Upper lobe of right lung (tissue), 1 donor: ENCODE data around the gene ATP6V1G2. TPM values are rescaled to one million over a fixed set of nuclear protein-coding genes. Genes with fewer than 3 reads are reported as not detected.
"Not testable (repeated sequence)": the region's sequence is repeated elsewhere in the genome, so short reads cannot be mapped to it uniquely, and the experiment has no call there.

Source experiments
- ATAC-seq: fragments of 200-7000 bp; cut with Tn5 transposase; one replicate; pipeline ENCODE4 v1.9.1; 2020; ENCODE audit warnings: mild to moderate bottlenecking, moderate library complexity
- DNase-seq: peaks from one replicate; pipeline ENCODE4 v3.0.0-alpha.2; 2020
- H3K27ac ChIP-seq: fragments of 200-600 bp; one replicate; pipeline ENCODE4 v1.8.0; 2022
- H3K27me3 ChIP-seq: fragments of 200-600 bp; one replicate; pipeline ENCODE4 v1.8.0; 2022; ENCODE audit warnings: mild to moderate bottlenecking
- H3K36me3 ChIP-seq: fragments of 200-600 bp; one replicate; pipeline ENCODE4 v1.8.0; 2022
- H3K4me1 ChIP-seq: fragments of 200-600 bp; one replicate; pipeline ENCODE4 v1.8.0; 2022
- H3K4me3 ChIP-seq: fragments of 200-600 bp; one replicate; pipeline ENCODE4 v1.8.0; 2022; ENCODE audit warnings: mild to moderate bottlenecking
- H3K9me3 ChIP-seq: fragments of 200-600 bp; one replicate; pipeline ENCODE4 v1.8.0; 2022
- intact Hi-C: fragments of 100-400 bp; cut with DNase I; formaldehyde crosslinking; loops from one replicate; pipeline ENCODE4 v1.11.0; 2022
- long read RNA-seq: library from polyadenylated mRNA; unstranded; transcript quantifications from one replicate; pipeline ENCODE4 v2.0.0, GENCODE V29; 2021
- total RNA-seq: library from RNA; stranded (reverse); fragmentation: NEBNext Ultra II Directional; extraction: Animal tissue kit (Norgen Biotek cat#: 25700); gene quantifications from one replicate; pipeline ENCODE4 v1.2.1, GENCODE V29; 2021
- TF ChIP-seq, protein P1 (sequence below): fragments of 200-600 bp; IDR thresholded peaks from one replicate; pipeline ENCODE4 v1.8.0; 2022; ENCODE audit warnings: antibody characterized with exemption
- donor health status: DM: no; HTN: yes; CAD: no; lungs with severe emphysema.

The ATP6V1G2 gene
- total RNA-seq: 0.75 TPM
- long read RNA-seq, partial matches to known transcripts: 0 of 2 reads
- long read RNA-seq, other reads (novel, unspliced or antisense): 0 of 2 reads

DNA sequence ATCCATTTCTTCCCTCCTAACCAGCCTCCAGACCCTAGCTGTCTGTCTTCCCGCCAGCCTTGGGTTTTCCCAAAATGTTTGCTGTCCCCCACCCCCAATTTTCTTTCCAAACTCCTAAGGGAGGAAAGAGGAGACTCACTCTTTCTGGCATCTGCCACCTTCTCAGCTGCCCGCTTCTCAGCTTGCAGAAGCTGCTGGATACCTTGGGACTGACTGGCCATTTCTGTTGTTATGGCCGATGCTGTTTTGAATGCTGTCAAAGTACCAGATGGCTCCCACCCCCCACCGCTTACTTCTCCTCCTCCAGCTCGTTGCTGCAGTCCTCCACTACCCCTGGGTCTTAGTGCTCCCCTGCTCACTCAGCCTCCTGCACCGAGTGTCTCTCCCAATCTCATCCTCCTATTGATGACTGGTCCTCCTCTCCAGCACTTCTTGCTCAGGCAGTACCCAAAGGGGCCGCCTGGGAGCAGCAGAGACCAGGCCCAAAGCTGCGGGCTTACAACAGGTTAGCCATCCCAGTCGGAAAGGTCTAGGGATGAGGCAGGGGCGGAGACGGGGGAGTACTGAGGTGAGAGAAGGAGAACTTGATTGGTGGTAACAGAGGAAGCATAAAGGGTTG, at the start of gene ATP6V1G2:
TSS of gene ATP6V1G2 (minus strand) at position 270 of the 619 bp plus-strand sequence. CDS start at position 221, 49 bp downstream.
- Histone ChIP-seq H3K4me3 (peak within 1 kb of the TSS; percentile 60), H3K36me3 (peaks cover 25% of the 10 kb centered on the region), H3K4me1 (peaks cover 18% of the 10 kb centered on the region), H3K27ac (peak within 1 kb of the TSS; percentile 89), H3K9me3 (no peaks in the 10 kb centered on the region), H3K27me3 (no peaks in the 10 kb centered on the region)
- ATAC-seq: peak; percentile 83
- TF ChIP-seq, protein P1, sequence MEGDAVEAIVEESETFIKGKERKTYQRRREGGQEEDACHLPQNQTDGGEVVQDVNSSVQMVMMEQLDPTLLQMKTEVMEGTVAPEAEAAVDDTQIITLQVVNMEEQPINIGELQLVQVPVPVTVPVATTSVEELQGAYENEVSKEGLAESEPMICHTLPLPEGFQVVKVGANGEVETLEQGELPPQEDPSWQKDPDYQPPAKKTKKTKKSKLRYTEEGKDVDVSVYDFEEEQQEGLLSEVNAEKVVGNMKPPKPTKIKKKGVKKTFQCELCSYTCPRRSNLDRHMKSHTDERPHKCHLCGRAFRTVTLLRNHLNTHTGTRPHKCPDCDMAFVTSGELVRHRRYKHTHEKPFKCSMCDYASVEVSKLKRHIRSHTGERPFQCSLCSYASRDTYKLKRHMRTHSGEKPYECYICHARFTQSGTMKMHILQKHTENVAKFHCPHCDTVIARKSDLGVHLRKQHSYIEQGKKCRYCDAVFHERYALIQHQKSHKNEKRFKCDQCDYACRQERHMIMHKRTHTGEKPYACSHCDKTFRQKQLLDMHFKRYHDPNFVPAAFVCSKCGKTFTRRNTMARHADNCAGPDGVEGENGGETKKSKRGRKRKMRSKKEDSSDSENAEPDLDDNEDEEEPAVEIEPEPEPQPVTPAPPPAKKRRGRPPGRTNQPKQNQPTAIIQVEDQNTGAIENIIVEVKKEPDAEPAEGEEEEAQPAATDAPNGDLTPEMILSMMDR: peak; percentile 91
- intact Hi-C loops: loop anchor here (5.0 kb wide), 1 partner anchor 51 kb away; no protein-coding TSS in a partner anchor
- peak; percentile 92 for DNase-seq

DNA sequence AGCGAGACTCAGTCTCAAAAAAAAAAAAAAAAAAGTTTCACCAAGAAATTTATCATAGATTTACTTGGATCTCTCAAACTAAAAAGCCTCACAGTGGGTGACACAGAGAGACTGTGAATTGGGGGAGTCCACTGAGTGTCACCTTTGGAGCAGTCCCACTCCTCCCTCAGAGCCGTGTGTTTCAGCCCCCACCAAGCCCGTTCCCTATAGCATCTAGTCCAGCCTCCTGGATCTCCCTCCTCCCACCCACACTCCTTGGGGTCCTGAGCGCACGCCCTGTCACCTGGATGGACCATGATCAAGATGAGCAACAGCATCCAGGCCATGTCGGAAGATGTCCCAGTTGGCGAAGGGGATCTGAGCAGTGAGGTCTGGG, 46.0 kb upstream of the ATP6V1G2 start:
- intact Hi-C loops: no loop called here
- Histone ChIP-seq H3K4me3 (no peak overlapping the region), H3K4me1 (peaks cover 4% of the 10 kb centered on the region), H3K27me3 (no peaks in the 10 kb centered on the region), H3K9me3 (no peaks in the 10 kb centered on the region), H3K36me3 (no peaks in the 10 kb centered on the region), H3K27ac (no peak overlapping the region)
- DNase-seq (no peak), ATAC-seq (no peak)
- TF ChIP-seq, protein P1: no peak

DNA sequence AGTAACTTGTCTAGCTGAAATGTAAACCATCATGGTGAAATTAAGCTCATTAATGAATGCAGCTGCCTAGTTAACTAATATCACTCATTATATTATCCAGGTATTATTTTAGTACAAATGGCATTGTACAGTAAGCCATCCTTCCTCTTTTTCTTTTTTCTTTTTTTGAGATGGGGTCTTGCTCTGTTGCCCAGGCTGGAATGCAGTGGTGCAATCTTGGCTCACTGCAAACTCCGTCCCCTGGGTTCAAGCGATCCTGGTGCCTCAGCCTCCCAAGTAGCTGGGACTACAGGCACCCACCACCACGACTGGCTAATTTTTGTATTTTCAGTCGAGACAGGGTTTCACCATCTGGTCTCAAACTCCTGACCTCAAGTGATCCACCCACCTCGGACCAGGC, 44.3 kb upstream of the ATP6V1G2 start:
- DNase-seq, intact Hi-C loops, H3K4me1 ChIP-seq, H3K36me3 ChIP-seq, H3K27ac ChIP-seq, H3K4me3 ChIP-seq, H3K27me3 ChIP-seq, H3K9me3 ChIP-seq, ATAC-seq: not testable (repeated sequence)

DNA sequence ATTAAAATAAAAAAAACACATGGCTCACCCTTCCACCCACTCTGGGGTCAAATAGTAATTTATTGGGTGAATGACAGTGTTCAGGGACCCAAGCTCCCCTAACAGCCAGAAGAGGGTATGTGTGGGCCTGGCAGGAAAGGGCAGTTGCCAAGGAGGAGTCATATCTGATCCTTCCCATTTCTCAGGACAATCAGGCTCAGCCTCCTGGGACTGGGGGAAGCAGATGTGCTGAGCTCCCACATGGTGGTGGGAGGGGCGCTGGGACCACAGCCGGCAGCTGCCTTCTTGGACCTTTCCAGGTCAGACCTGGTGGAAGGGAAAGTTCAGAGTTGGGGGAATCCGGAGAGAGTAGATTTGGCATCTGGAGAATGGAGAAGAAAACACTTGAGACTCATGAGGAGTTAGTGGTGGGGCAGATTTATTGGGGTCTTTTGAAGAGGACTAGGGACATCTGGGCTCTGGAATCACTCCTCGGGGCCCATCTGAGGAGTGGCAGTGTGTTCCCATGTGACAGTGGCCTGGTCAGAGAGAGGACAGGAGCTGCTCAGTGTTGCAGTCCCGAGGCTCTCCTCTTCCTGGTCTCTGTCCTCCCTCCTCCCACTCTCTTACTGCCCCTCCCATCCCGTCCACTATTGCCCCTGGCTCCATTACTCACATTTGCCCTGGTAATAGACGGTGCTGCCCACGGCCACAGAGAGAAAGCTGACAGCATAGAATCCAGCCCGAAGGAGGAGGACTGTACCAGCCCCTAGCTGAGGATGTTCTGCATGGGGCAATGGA, 42.7 kb upstream of the ATP6V1G2 start:
- no peak overlapping the region for H3K27ac ChIP-seq
- H3K4me3 ChIP-seq: no peak overlapping the region
- peaks cover 10% of the 10 kb centered on the region for H3K4me1 ChIP-seq
- ATAC-seq: peak; percentile 55
- no peaks in the 10 kb centered on the region for H3K9me3 ChIP-seq
- intact Hi-C loops: no loop called here
- peak; percentile 65 for DNase-seq
- H3K27me3 ChIP-seq: no peaks in the 10 kb centered on the region
- H3K36me3 ChIP-seq: no peaks in the 10 kb centered on the region
- TF ChIP-seq, protein P1: no peak

DNA sequence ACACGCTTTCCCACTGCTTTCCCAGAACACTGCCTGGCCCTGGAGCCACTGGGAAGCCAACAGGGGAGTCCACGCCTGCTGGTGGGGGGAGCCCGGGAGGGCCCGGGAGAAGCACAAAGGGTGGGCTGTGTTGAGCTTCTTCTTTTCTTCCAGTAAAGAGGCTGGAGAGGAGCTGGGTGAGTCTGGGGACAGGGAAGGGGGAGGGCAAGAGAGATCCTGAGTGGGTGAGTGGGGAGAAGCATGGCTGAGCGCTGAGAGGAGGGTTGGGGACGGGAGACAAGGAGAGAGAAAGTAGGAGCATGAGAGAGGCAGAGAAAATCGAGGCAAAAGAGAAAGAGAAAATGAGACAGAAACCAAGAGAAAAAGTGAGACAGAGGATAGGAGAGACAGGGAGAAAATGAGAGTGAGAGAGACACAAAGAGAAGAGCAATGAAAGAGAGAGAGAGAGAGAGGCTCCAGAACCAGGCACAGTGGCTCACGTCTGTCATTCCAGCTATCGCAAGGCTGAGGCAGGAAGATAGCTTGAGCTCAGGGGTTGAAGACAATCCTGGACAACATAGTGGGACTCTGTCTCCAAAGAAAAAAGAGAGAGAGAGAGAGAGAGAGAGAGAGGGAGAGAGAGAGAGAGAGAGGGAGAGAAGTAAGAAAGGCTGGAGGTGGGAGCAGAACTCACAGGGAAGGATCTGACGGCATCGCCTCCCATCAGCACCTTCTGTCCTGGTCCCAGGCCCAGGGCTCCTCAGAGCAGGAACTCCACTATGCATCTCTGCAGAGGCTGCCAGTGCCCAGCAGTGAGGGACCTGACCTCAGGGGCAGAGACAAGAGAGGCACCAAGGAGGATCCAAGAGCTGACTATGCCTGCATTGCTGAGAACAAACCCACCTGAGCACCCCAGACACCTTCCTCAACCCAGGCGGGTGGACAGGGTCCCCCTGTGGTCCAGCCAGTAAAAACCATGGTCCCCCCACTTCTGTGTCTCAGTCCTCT, 41.7 kb upstream of the ATP6V1G2 start:
- intact Hi-C loops: no loop called here
- TF ChIP-seq, protein P1: no peak
- peak overlapping the region; percentile 35 for H3K4me3 ChIP-seq
- H3K9me3 ChIP-seq: no peaks in the 10 kb centered on the region
- H3K27me3 ChIP-seq: no peaks in the 10 kb centered on the region
- ATAC-seq: no peak
- H3K27ac ChIP-seq: peak overlapping the region; percentile 60
- DNase-seq: no peak
- H3K36me3 ChIP-seq: no peaks in the 10 kb centered on the region
- H3K4me1 ChIP-seq: peaks cover 10% of the 10 kb centered on the region
